HUDEP-2 (cell line): Measurements from ENCODE around the gene RBM39.
"Not testable (repeated sequence)": the region's sequence is repeated elsewhere in the genome, so short reads cannot be mapped to it uniquely, and the experiment has no call there.

Experiments
- DNase-seq, 76 experiments: peaks; one replicate each; lab custom pipeline; 2025; ENCODE audit not compliant: unreplicated experiment in 76 of 76; lab: John Stamatoyannopoulos, UW

RBM39 gene

DNA sequence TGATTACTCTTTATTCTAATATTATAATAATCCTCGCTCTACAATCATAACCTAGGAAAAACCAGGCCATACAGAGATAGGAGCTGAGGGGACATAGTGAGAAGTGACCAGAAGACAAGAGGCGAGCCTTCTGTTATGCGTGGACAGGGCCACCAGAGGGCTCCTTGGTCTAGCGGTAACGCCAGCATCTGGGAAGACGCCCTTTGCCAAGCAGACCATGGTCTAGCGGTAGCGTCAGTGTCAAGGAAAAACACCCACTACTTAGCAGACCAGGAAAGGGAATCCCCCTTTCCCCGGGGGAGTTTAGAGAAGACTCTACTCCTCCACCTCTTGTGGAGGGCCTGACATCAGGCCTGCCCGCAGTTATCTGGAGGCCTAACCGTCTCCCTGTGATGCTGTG is 55.2 kb downstream of the RBM39 start:
- DNase-seq = peak in 4 of 76 experiments; percentile 3 to 21 (median 6)

GRCh38 chr20:35685368-35685767 is 56.7 kb downstream of the RBM39 start:
- DNase-seq = not testable (repeated sequence)

GRCh38 chr20:35681960-35682359 is 60.1 kb downstream of the RBM39 start:
- no peak for DNase-seq

- no peak for DNase-seq
Observed at GRCh38 chr20:35680452-35681183, 61.4 kb downstream of the RBM39 start.

DNA sequence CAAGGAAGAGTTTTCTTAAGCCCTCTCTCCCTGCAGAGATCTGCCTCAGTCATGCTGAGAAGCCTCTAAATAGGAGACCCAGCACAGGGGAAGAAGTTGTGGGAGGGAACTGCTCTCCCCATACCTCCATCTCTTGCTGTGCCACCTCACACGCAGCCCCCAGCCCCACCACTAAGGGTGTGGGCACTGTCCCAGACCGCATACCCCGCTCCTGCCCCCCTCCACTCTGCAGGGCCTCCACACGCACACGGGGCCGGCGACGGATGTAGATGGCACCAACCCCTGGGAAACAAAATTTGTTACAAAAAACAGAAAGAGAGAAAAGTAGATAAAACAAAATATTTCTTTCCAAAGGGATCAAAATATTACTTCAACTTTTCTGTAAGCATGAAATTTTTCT is 67.1 kb downstream of the RBM39 start:
- no peak for DNase-seq

GRCh38 chr20:35673884-35674283 is 68.2 kb downstream of the RBM39 start:
- DNase-seq = no peak

DNA sequence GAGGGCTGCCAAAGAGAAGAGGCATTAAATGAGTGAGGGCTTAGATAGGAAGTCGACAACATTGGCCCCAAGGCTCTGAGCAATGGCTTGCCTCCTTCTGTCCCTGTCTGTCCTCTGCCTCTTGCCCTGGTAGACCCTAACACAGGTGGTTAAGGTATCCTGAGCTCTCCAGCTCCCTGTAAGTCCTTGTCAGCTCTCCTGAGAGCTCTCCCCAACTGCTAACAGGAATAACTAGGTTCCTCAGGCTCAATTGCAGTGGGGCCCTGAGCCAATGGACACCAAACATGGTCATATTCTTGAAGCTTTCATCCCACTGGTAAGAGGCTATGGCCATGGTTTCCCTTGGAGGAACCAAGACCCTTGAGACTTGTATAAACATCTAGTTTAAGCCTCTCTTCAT is 72.4 kb downstream of the RBM39 start:
- no peak for DNase-seq

GRCh38 chr20:35669221-35669620 is 72.8 kb downstream of the RBM39 start:
- no peak for DNase-seq

DNA sequence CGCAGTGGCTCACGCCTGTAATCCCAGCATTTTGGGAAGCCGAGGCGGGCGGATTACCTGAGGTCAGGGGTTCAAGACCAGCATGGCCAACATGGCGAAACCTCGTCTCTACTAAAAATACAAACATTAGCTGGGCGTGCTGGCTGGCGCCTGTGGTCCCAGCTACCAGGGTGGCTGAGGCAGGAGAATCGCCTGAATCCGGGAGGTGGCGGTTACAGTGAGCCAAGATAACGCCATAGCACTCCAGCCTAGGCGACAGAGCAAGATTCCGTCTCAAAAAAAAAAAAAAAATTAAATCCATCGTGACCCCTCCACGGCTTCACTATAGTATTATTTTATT is 76.1 kb downstream of the RBM39 start:
- DNase-seq = no peak

DNA sequence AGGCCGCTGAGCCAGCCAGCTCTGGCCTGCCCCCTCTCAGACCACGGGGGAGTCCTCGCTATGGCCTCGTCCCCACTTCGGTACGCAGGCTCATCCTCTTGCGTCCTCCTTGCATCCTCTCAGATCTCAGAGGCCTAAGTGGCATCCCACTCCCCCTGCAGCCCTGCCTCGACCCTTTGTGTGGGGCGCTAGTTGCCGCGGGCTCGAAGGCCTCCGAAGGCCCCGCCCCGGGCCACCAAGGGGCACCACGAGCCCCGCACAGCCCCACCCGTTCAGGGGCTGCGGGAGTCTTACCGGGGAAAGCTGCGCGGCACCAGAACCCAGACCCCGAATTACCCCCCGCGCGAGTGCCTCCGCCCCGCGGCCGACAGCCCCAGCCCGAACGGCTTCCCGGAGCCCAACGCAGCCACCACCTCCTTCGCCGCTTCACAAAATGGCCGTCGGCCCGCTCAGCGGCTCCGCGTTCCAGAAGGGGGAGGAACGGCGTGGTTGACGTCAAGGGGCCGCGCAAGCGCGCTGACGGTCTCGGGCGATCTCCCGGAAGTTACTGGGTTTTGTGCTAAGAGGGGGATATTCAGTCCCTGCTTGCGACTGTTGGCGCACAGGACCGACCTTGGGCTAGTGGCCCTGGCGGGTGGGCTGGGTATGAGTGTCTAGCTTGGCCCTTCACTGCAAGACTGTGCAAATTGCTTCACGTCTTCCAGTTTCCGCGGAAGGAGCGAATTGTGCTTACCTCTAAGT is 77.4 kb downstream of the RBM39 start, which contains the start of the genes CPNE1 and RBM12:
Gene CPNE1 (minus strand): TSS at position 435 of the 741 bp plus-strand sequence. CDS start 31,977 bp downstream, outside the sequence.
Gene RBM12 (minus strand): TSS at position 435 of the 741 bp plus-strand sequence. CDS start 9,578 bp downstream, outside the sequence.
- DNase-seq = peak in 75 of 76 experiments; percentile 33 to 93 (median 82)

- peak in 31 of 76 experiments; percentile 4 to 54 (median 22) for DNase-seq
Observed at GRCh38 chr20:35663516-35664465, 78.3 kb downstream of the RBM39 start.

DNA sequence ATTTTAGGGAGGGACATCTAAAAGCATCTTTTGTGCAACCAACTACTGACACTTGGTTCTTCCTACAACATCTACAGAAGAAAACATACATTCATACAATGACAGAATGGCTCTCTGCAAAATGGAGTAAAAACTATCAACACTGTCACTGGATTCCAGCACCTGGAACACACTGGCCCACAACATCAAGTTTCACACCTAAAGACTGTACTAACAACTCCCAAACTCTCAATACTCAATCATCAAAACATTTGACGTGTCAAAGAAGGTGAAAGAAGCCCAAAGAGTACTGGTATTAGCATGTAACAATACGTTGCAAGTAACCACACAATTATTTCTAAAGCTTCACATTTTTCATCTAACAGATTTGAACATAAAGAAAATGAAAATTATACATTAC is 79.5 kb downstream of the RBM39 start:
- no peak for DNase-seq

DNA sequence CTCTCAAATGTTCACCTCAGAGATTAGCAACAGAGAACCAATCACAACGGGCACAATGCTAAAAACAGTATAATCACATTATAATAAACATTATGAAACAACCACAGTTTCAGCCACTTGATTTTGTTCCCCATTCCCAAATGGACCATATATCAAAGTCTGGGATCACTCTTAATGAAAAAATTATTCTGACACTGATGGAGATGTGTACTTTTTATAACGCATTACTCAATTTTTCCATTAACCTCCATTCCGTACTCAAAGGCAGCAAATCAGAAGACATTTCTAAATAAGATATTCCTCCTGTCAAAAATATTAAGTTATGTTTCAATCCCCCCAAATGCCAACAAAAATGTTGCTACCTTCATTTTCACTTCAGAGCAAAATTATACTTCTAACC is 80.2 kb downstream of the RBM39 start:
- no peak for DNase-seq

GRCh38 chr20:35661053-35661452 is 81.0 kb downstream of the RBM39 start:
- DNase-seq = no peak

- no peak for DNase-seq
Observed at GRCh38 chr20:35660122-35660937, 81.7 kb downstream of the RBM39 start.

- DNase-seq = no peak
Observed at GRCh38 chr20:35657271-35657670, 84.8 kb downstream of the RBM39 start.

- DNase-seq = no peak
Observed at GRCh38 chr20:35654415-35654814, 87.6 kb downstream of the RBM39 start.

GRCh38 chr20:35653893-35654292 is 88.2 kb downstream of the RBM39 start:
- DNase-seq = no peak
